Pulmonary artery endothelial cell (primary cell): ENCODE data around the gene MEGF6. TPM values are rescaled to one million over a fixed set of nuclear protein-coding genes. Genes with fewer than 3 reads are reported as not detected.
"Not testable (repeated sequence)": the region's sequence is repeated elsewhere in the genome, so short reads cannot be mapped to it uniquely, and the experiment has no call there.

Source experiments
- DNase-seq: peaks from one replicate; pipeline ENCODE4 v3.0.0-alpha.2; 2011; ENCODE audit warnings: low read depth, low spot score
- total RNA-seq: library from RNA; depleted of rRNA; stranded (reverse); fragments of >200 nt; gene quantifications from 2 replicates; pipeline ENCODE4 v1.2.3, GENCODE V29; 2014

MEGF6 gene
- total RNA-seq, 1 donor from 2014 or later = 49.2 TPM

- no peak for DNase-seq
These were observed 16.4 kb upstream of the MEGF6 start for GRCh38 chr1:3627515-3628253.

GRCh38 chr1:3626025-3626424 lies 14.7 kb upstream of the MEGF6 start:
- no peak for DNase-seq

GRCh38 chr1:3625151-3625907 lies 14.0 kb upstream of the MEGF6 start:
- DNase-seq = no peak

DNA sequence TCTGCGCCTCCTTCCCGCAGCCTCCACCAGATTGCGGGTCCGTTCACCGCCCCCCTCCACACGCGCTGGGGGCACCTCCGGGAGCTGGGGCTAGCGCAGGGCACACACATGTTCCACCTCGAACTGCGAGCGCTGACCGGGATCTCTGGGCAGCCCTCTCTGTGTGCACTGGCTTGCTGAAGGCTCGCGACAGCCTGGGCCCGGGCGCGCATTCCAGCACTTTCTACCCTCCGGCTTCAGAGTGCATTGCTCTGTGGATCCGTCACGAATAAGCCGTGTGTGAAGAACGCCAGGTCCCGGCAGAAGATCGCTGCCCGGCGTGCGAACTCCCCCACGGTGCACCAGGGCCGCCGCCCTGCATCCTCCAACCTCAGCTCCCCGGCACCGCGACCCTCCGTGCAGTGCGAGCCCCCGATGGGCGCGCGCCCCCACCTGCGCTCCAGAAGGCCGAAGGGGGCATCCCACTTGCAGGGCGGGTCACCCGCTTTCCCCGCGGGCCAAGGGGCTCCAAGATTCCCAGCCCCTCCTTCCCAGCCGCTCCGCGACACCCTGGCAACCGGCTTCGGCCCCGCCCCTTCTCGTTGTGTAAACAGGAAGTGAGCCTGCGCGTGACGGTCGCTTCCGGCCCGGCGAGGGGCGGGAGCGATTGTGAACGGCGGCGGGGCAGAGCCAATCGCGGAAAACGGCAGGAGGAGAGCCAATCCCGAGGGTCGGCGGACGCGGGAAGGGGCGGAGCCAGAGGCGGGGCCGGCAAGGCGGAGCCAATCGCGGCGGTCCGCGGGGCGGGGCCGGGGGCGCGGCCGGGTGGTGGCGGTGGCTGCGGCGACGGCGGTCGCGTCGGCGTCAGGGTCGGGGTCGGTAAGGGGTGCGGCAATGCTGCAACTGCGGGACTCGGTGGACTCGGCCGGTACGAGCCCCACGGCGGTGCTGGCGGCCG lies 13.2 kb upstream of the MEGF6 start, which contains the start of gene TPRG1L:
TPRG1L (plus strand) TSS at position 816 of the 937 bp plus-strand sequence; CDS start at position 874, 58 bp downstream.
- peak; percentile 83 for DNase-seq

DNA sequence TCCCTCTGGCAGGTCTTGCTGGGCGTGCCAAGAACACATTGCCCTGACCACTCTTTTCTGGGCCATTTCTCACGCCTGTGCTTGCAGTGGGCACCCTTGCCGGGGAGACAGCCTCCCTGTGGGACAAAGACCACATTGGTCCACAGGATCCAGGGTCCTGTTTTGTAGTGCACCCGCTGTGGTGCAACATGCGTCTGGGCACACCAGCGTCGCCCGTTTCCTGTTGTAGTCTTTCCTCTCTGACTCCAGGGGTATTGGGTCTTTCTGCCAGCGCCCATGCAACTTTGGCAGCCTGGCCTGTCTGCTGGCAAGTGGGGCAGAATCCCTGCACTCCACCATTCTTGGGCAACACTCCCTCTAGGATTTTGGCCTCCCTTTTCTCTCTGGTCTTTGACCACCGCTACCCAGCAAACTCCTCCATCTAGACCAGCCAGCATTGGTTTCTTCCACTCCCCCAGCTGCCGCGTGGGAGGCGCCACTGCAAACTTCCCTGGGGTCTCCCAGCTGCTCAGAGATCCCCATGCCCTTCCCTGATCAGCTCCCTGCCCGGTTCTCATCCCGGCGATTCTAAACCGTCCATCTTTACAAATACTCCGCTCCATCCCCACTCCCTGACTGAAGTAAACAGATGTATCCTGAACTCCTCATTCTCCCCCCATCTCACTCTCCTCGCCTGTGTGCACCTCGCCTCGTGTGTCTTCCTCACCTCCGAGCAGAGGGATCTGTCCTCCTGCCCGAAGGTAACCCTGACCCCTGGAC lies 12.3 kb upstream of the MEGF6 start:
- DNase-seq = no peak

GRCh38 chr1:3622102-3622501 lies 10.8 kb upstream of the MEGF6 start:
- not testable (repeated sequence) for DNase-seq

DNA sequence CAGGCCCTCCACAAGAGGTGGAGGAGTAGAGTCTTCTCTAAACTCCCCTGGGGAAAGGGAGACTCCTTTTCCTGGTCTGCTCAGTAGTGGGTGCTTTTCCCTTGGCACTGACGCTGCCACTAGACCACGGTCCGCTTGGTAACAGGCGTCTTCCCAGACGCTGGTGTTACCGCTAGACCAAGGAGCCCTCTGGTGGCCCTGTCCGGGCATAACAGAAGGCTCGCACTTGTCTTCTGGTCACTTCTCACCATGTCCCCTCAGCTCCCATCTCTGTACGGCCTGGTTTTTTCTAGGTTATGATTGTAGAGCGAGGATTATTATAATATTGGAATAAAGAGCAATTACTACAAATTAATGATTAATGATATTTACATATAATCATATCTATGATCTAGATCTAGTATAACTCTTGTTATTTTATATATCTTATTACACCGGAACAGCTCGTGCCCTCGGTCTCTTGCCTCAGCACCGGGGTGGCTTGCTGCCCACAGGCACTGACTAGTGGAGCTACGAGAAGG lies 9.9 kb upstream of the MEGF6 start:
- DNase-seq = not testable (repeated sequence)

DNA sequence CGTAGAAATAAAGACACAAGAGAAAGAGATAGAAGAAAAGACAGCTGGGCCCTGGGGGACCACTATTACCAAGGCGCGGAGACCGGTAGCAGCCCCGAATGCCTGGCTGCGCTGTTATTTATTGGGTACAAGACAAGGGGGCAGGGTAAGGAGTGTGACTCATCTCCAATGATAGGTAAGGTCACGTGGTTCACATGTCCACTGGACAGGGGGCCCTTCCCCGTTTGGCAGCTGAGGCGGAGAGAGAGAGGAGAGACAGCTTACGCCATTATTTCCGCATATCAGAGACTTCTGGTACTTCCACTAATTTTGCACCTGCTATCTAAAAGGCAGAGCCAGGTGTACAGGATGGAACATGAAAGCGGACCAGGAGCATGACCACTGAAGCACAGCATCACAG lies 9.4 kb upstream of the MEGF6 start:
- no peak for DNase-seq

GRCh38 chr1:3618881-3619671 lies 7.8 kb upstream of the MEGF6 start:
- peak; percentile 49 for DNase-seq

GRCh38 chr1:3618531-3618880 lies 7.2 kb upstream of the MEGF6 start:
- DNase-seq = no peak

- no peak for DNase-seq
These were observed 6.6 kb upstream of the MEGF6 start for GRCh38 chr1:3617806-3618345.

DNA sequence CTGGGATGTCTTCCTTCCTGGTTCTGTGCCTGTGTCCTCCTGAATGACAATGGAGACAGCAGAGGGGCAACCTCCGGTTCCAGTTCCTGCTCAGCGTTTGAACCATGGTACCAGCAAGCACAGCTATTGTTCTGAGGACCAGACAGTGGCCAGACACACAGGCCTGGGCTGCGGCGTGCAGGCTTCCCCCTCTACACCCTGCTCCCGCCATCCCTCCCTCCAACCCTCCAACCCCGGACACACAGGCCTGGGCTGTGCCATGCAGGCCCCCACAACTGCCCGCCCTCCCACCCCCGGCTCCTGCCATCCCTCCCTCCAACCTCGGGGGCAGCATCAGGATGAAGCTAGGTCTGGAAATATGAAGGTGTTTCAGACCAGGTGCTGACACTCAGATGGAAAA lies 5.6 kb upstream of the MEGF6 start:
- no peak for DNase-seq

DNA sequence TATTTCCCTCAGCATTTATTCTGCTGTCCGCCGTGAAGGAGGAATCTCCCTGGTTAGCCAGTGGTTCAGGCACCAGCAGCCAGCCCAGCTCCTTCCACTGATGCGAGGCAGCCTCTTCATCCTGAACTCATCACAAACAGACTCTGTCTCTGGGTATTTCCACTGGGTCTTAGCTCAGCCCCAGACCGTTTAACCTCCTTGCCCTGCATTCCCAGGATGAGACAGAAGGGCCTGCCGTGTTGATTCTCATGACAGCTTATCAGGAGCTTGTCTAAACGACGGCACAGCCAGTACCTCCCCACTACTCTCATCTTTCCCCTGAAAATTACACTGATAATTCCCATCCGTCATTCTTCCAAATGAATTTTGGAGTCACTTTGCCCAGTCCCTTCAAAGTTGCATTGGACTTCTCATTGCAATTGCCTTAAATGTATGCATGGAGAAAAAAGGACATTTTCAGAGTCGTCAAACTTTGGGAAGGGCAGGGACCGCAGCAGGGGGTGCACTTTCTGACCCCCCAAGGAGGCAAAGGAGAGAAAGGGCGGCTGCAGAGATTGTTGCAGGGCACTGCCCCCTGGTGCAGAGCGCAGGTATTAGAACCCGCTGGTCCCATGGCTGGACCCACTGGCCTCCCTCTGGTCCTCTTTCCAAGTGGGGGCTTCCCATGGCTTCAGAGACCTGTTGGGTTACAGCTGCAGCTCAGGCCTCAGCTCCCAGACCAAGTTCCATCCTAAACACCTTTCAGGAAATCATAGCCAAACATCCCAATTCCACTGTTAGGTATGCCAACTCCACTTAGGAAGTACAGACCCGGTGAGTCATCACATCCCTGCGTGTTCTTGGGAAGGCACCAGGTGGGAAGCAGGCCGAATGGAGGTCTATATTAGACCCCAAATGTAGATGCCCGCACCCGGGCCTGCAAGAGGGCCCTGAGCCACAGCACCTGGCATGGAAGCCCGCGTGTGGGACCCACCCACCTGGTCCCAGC lies 3.7 kb upstream of the MEGF6 start:
- no peak for DNase-seq

- no peak for DNase-seq
These were observed 815 bp upstream of the MEGF6 start for GRCh38 chr1:3612123-3612522.

- DNase-seq = no peak
These were observed 660 bp downstream of the MEGF6 start for GRCh38 chr1:3610527-3611169.

DNA sequence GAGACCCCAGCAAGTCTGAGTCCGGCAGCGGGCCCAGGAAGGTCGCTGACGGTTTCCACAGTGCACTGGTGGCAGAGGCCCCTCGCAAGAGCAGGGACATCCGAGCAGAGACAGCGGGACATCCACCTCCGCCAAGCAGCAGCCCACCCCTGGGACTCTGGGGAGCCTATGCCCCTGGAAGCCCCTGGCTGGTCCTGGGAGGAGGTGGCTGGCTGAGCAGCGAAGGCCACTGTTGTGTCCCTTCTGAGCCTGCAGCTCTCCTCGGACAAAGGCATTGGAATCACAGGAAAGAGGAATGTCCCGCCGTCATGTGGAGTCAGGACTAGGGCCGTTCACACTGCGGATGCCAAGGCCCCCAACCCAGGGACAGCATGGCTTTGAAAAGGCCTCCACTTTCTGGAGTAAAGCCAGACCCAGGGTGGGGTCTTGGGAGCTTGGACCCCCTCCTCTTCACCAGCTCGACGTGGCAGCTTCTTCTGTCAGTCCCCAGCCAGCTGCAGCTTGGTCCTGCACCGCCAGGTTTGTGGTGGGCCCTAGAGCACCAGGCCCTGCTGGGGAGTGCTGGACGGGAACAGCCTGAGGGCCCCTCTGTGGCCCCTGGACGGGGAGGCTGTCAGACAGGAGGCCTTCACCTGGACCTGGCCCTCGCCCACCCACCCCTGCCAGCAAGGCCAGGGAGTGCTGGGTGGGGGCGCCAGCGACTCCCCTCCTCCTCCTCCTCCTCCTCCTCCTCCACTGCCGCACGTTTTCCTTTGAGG lies 1.4 kb downstream of the MEGF6 start:
- no peak for DNase-seq
